Peyer's patch (tissue), 4 donors: ENCODE data around the gene SLC8A2. TPM values are rescaled to one million over a fixed set of nuclear protein-coding genes. Genes with fewer than 3 reads are reported as not detected.

Source experiments
- DNase-seq, 3 donors: peaks; one replicate each; pipeline ENCODE4 v3.0.0-alpha.2; 2017 to 2019
- H3K27ac ChIP-seq, 4 donors: fragments of 200-600 bp; sonication (generic); one replicate each; pipeline ENCODE4 v1.5.1; 2016 to 2019
- H3K27me3 ChIP-seq, 2 donors: fragments of 200-600 bp; sonication (generic); one replicate each; pipeline ENCODE4 v1.5.1; 2019
- H3K36me3 ChIP-seq, 3 donors: fragments of 200-600 bp; sonication (generic); one replicate each; pipeline ENCODE4 v1.5.1; 2016 to 2019
- H3K4me1 ChIP-seq, 4 donors: fragments of 200-600 bp; sonication (generic); one replicate each; pipeline ENCODE4 v1.5.1; 2016 to 2019
- H3K4me3 ChIP-seq, 4 donors: fragments of 200-600 bp; sonication (generic); 1 replicate in 3 of 4; 2 replicates in 1 of 4; pipeline ENCODE4 v1.5.1; 2016 to 2019; ENCODE audit warnings: mild to moderate bottlenecking in 1 of 4
- H3K9me3 ChIP-seq, 4 donors: fragments of 200-600 bp; sonication (generic); one replicate each; pipeline ENCODE4 v1.5.1; 2016 to 2019; ENCODE audit warnings: mild to moderate bottlenecking in 1 of 4
- CTCF ChIP-seq, 6 experiments: fragments of 450-650 bp in 4 of 6; fragments of 200-600 bp in 2 of 6; sonication (generic) in 1 of 6; IDR thresholded peaks; one replicate each; pipeline ENCODE4 v1.5.1; 2017 to 2019; ENCODE audit warnings: antibody characterized with exemption in 6 of 6, mild to moderate bottlenecking in 3 of 6, moderate library complexity in 1 of 6
- POLR2A ChIP-seq, 2 donors: fragments of 450-650 bp; IDR thresholded peaks; one replicate each; pipeline ENCODE4 v1.5.1; 2017; ENCODE audit warnings: antibody characterized with exemption in 2 of 2, mild to moderate bottlenecking in 2 of 2, moderate library complexity in 2 of 2
- total RNA-seq, 4 donors: library from RNA; depleted of rRNA; stranded (reverse); fragments of >200 nt; gene quantifications; one replicate each; pipeline ENCODE4 v1.1.0, GENCODE V29; 2016

The SLC8A2 gene
- total RNA-seq, 4 donors from 2014 or later: 0.53 to 0.85 TPM; not detected in 2

- no peak for TF ChIP-seq POLR2A (IDR thresholded peaks at IDR 0.05)
- no peak for TF ChIP-seq CTCF (IDR thresholded peaks at IDR 0.05)
- Histone ChIP-seq H3K4me3 (no peak overlapping the region), H3K27me3 (peaks cover 0 to 40% of the 10 kb centered on the region in 2 donors), H3K27ac (no peak overlapping the region), H3K9me3 (no peaks in the 10 kb centered on the region), H3K4me1 (peaks cover 0 to 6% (median 1%) of the 10 kb centered on the region in 4 donors), H3K36me3 (no peaks in the 10 kb centered on the region)
- no peak for DNase-seq
Measured at GRCh38 chr19:47419789-47420188, 51.9 kb downstream of the SLC8A2 start.

- DNase-seq: no peak
- Histone ChIP-seq H3K36me3 (no peaks in the 10 kb centered on the region), H3K27me3 (peaks cover 0 to 40% of the 10 kb centered on the region in 2 donors), H3K9me3 (no peaks in the 10 kb centered on the region), H3K4me3 (peak within 1 kb of the TSS; percentile 14 to 57 (median 50)), H3K4me1 (peaks cover 0 to 6% (median 1%) of the 10 kb centered on the region in 4 donors), H3K27ac (peak within 1 kb of the TSS in 2 of 4 donors; percentile 17 to 39)
- no peak for TF ChIP-seq POLR2A (IDR thresholded peaks at IDR 0.05)
- TF ChIP-seq CTCF (IDR thresholded peaks at IDR 0.05): no peak
Measured at GRCh38 chr19:47419030-47419783, 52.5 kb downstream of the SLC8A2 start, which contains the start of gene MEIS3. TSS of gene MEIS3 (minus strand) at chr19:47419527. CDS start at chr19:47419081, 446 bp downstream.

GRCh38 chr19:47418692-47419029, 53.0 kb downstream of the SLC8A2 start:
- Histone ChIP-seq H3K4me1 (peaks cover 0 to 6% (median 1%) of the 10 kb centered on the region in 4 donors), H3K27me3 (peaks cover 0 to 40% of the 10 kb centered on the region in 2 donors), H3K27ac (peak overlapping the region in 1 of 4 donors; percentile 17), H3K4me3 (peak overlapping the region; percentile 14 to 57 (median 50)), H3K36me3 (no peaks in the 10 kb centered on the region), H3K9me3 (no peaks in the 10 kb centered on the region)
- TF ChIP-seq POLR2A (IDR thresholded peaks at IDR 0.05): no peak
- no peak for TF ChIP-seq CTCF (IDR thresholded peaks at IDR 0.05)
- DNase-seq: no peak

- H3K9me3 ChIP-seq: no peaks in the 10 kb centered on the region
- H3K36me3 ChIP-seq: no peaks in the 10 kb centered on the region
- no peak for DNase-seq
- no peak for TF ChIP-seq POLR2A (IDR thresholded peaks at IDR 0.05)
- no peak for TF ChIP-seq CTCF (IDR thresholded peaks at IDR 0.05)
- H3K27me3 ChIP-seq: peaks cover 0 to 40% of the 10 kb centered on the region in 2 donors
- peak overlapping the region in 2 of 4 donors; percentile 54 to 57 for H3K4me3 ChIP-seq
- H3K4me1 ChIP-seq: peaks cover 0 to 6% (median 1%) of the 10 kb centered on the region in 4 donors
- H3K27ac ChIP-seq: no peak overlapping the region
Measured at GRCh38 chr19:47417746-47418691, 53.7 kb downstream of the SLC8A2 start.

GRCh38 chr19:47417107-47417745, 54.5 kb downstream of the SLC8A2 start:
- Histone ChIP-seq H3K4me3 (no peak overlapping the region), H3K4me1 (peaks cover 0 to 6% (median 1%) of the 10 kb centered on the region in 4 donors), H3K27ac (no peak overlapping the region), H3K36me3 (no peaks in the 10 kb centered on the region), H3K9me3 (no peaks in the 10 kb centered on the region), H3K27me3 (peaks cover 0 to 36% of the 10 kb centered on the region in 2 donors)
- no peak for DNase-seq
- TF ChIP-seq CTCF (IDR thresholded peaks at IDR 0.05) (no peak), POLR2A (IDR thresholded peaks at IDR 0.05) (no peak)
